Sigmoid colon (tissue), 7 donors: ENCODE data around the gene GALNT6. TPM values are rescaled to one million over a fixed set of nuclear protein-coding genes. Genes with fewer than 3 reads are reported as not detected.
"Not testable (repeated sequence)": the region's sequence is repeated elsewhere in the genome, so short reads cannot be mapped to it uniquely, and the experiment has no call there.

ENCODE experiments used
- DNase-seq: peaks from one replicate; pipeline ENCODE4 v3.0.0-alpha.2; 2019
- H3K27ac ChIP-seq, 4 donors: fragments of 200-600 bp; sonication (generic); one replicate each; pipeline ENCODE4 v1.5.1; 2016 to 2019; ENCODE audit warnings: mild to moderate bottlenecking in 1 of 4
- H3K27me3 ChIP-seq, 3 donors: fragments of 200-600 bp; sonication (generic); one replicate each; pipeline ENCODE4 v1.5.1; 2019; ENCODE audit warnings: mild to moderate bottlenecking in 1 of 3
- H3K36me3 ChIP-seq, 4 donors: fragments of 200-600 bp; sonication (generic); one replicate each; pipeline ENCODE4 v1.5.1; 2016 to 2019
- H3K4me1 ChIP-seq, 4 donors: fragments of 200-600 bp; sonication (generic); one replicate each; pipeline ENCODE4 v1.5.1; 2017 to 2019
- H3K4me3 ChIP-seq, 4 donors: fragments of 200-600 bp; sonication (generic); one replicate each; pipeline ENCODE4 v1.5.1; 2017 to 2019; ENCODE audit warnings: mild to moderate bottlenecking in 2 of 4, moderate library complexity in 1 of 4
- H3K9me3 ChIP-seq, 4 donors: fragments of 200-600 bp in 3 of 4; sonication (generic) in 3 of 4; one replicate each; pipeline versions ENCODE4 v1.5.1 to v1.6.1; 2013 to 2019
- CTCF ChIP-seq, 4 experiments: fragments of 450-650 bp in 3 of 4; fragments of 200-600 bp in 1 of 4; IDR thresholded peaks; one replicate each; pipeline ENCODE4 v1.5.1; 2016 to 2019; ENCODE audit warnings: antibody characterized with exemption in 4 of 4, mild to moderate bottlenecking in 3 of 4, moderate library complexity in 2 of 4
- EP300 ChIP-seq, 4 donors: sonication (generic); formaldehyde crosslinking; IDR thresholded peaks; one replicate each; pipeline ENCODE4 v1.6.1; 2017; ENCODE audit warnings: antibody characterized with exemption in 4 of 4
- POLR2A ChIP-seq, 2 donors: fragments of 450-650 bp; IDR thresholded peaks; one replicate each; pipeline ENCODE4 v1.6.1; 2016; ENCODE audit warnings: antibody characterized with exemption in 2 of 2, mild to moderate bottlenecking in 2 of 2, moderate library complexity in 2 of 2
- POLR2AphosphoS5 ChIP-seq, 4 donors: sonication (generic); formaldehyde crosslinking; IDR thresholded peaks; one replicate each; pipeline ENCODE4 v1.6.1; 2017; ENCODE audit warnings: antibody characterized with exemption in 4 of 4
- WGBS, 2 donors: extraction: QIAGEN DNeasy Blood & Tissue Kit; methylation state at CpG; one replicate each; pipeline ENCODE4 v1.1.7; 2013; 5-methylcytosine and 5-hydroxymethylcytosine counted together
- intact Hi-C: fragments of 100-400 bp; cut with DNase I; formaldehyde crosslinking; loops from one replicate; pipeline ENCODE4 v1.15.1; 2023
- polyA plus RNA-seq, 3 donors: library from polyadenylated mRNA; stranded (reverse); fragments of 200-250 nt; gene quantifications; one replicate each; pipeline ENCODE4 v1.2.3, GENCODE V29; 2013
- total RNA-seq, 4 donors: library from RNA; depleted of rRNA; stranded (reverse); fragments of >200 nt; gene quantifications; one replicate each; pipeline ENCODE4 v1.1.0, GENCODE V29; 2016
- donor health status: healthy with polysubstance abuse.
- donor health status: Bipolar disorder and iron deficiency.
- donor health status: healthy.

The GALNT6 gene
- total and polyA plus RNA-seq, 7 donors: 1.6 to 10.6 (median 6.6) TPM

- TF ChIP-seq POLR2AphosphoS5 (IDR thresholded peaks at IDR 0.05): no peak
- peak; percentile 89 to 98 (median 94) for TF ChIP-seq CTCF (IDR thresholded peaks at IDR 0.05)
- no peaks in the 10 kb centered on the region for H3K27me3 ChIP-seq
- peak overlapping the region in 1 of 4 donors; percentile 20 for H3K4me3 ChIP-seq
- no peak overlapping the region for H3K27ac ChIP-seq
- peak; percentile 81 for DNase-seq
- H3K36me3 ChIP-seq: no peaks in the 10 kb centered on the region
- H3K9me3 ChIP-seq: no peaks in the 10 kb centered on the region
- intact Hi-C loops: loop anchor here (1.0 kb wide), 1 partner anchor 294 kb away; no protein-coding TSS in a partner anchor
- WGBS, 2 donors: 12 to 35% methylated on average over 9 of the region's 9 CpGs
- peaks cover 0 to 6% (median 0%) of the 10 kb centered on the region in 4 donors for H3K4me1 ChIP-seq
Observed at GRCh38 chr12:51341251-51342007, 49.8 kb downstream of the GALNT6 start.

GRCh38 chr12:51339750-51340149 lies 51.5 kb downstream of the GALNT6 start:
- H3K36me3 ChIP-seq: no peaks in the 10 kb centered on the region
- H3K9me3 ChIP-seq: no peaks in the 10 kb centered on the region
- no peak for DNase-seq
- no peak for TF ChIP-seq CTCF (IDR thresholded peaks at IDR 0.05)
- TF ChIP-seq POLR2A (IDR thresholded peaks at IDR 0.05): no peak
- no peak for TF ChIP-seq POLR2AphosphoS5 (IDR thresholded peaks at IDR 0.05)
- TF ChIP-seq EP300 (IDR thresholded peaks at IDR 0.05): no peak
- no peak overlapping the region for H3K27ac ChIP-seq
- intact Hi-C loops: no loop called here
- 86 to 90% methylated on average over 6 of the region's 6 CpGs for WGBS, 2 donors
- H3K4me1 ChIP-seq: peaks cover 0 to 6% (median 0%) of the 10 kb centered on the region in 4 donors
- no peaks in the 10 kb centered on the region for H3K27me3 ChIP-seq
- H3K4me3 ChIP-seq: no peak overlapping the region

GRCh38 chr12:51337336-51337735 lies 53.9 kb downstream of the GALNT6 start:
- H3K27ac ChIP-seq, DNase-seq, intact Hi-C loops, H3K4me3 ChIP-seq, H3K36me3 ChIP-seq, H3K9me3 ChIP-seq, H3K27me3 ChIP-seq, H3K4me1 ChIP-seq: not testable (repeated sequence)

GRCh38 chr12:51335931-51336330 lies 55.3 kb downstream of the GALNT6 start:
- Histone ChIP-seq H3K36me3 (no peaks in the 10 kb centered on the region), H3K4me1 (peaks cover 0 to under 1% (median 0%) of the 10 kb centered on the region in 4 donors), H3K27ac (no peak overlapping the region), H3K4me3 (no peak overlapping the region), H3K9me3 (no peaks in the 10 kb centered on the region), H3K27me3 (no peaks in the 10 kb centered on the region)
- intact Hi-C loops: no loop called here
- no peak for DNase-seq
- 72 to 86% methylated on average over 2 of the region's 2 CpGs for WGBS, 2 donors
- TF ChIP-seq POLR2AphosphoS5 (IDR thresholded peaks at IDR 0.05) (no peak), EP300 (IDR thresholded peaks at IDR 0.05) (no peak), POLR2A (IDR thresholded peaks at IDR 0.05) (no peak), CTCF (IDR thresholded peaks at IDR 0.05) (no peak)

- no peaks in the 10 kb centered on the region for H3K4me1 ChIP-seq
- intact Hi-C loops: no loop called here
- H3K36me3 ChIP-seq: no peaks in the 10 kb centered on the region
- no peak overlapping the region for H3K4me3 ChIP-seq
- no peak for DNase-seq
- no peaks in the 10 kb centered on the region for H3K27me3 ChIP-seq
- TF ChIP-seq POLR2A (IDR thresholded peaks at IDR 0.05) (no peak), CTCF (IDR thresholded peaks at IDR 0.05) (no peak), POLR2AphosphoS5 (IDR thresholded peaks at IDR 0.05) (no peak), EP300 (IDR thresholded peaks at IDR 0.05) (no peak)
- 20 to 70% methylated on average over 4 of the region's 4 CpGs for WGBS, 2 donors
- no peak overlapping the region for H3K27ac ChIP-seq
- no peaks in the 10 kb centered on the region for H3K9me3 ChIP-seq
Observed at GRCh38 chr12:51334764-51335163, 56.4 kb downstream of the GALNT6 start.
